GM18867 (cell line): ENCODE data around the gene EBPL.

Source experiments
- ATAC-seq: cut with Tn5 transposase; IDR thresholded peaks from one replicate; pipeline ENCODE4 v1.9.1; 2021; ENCODE audit warnings: mild to moderate bottlenecking, moderate library complexity; ENCODE audit not compliant: unreplicated experiment

EBPL gene

GRCh38 chr13:49676581-49677298, 14.5 kb downstream of the EBPL start:
- no peak for ATAC-seq

DNA sequence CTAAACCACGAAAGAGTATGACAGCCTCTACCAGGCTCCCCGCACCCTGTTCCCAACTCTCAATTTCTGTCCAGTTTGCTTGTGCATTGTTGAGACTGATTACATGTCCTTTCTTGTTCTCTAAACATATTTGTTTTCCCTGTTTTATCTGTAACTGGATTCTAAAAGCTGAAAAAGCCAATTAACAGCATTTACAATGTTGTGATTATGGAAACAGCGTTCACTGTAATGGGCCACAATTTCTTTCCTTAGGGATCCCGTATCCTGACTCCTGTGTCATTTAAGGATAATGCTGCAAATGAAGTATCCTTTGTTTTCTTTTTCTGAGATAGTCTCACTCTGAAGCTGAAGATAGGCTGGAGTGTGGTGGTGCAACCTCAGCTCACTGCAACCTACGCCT, 20.5 kb downstream of the EBPL start:
- ATAC-seq, result no peak

GRCh38 chr13:49669735-49670309, 21.5 kb downstream of the EBPL start:
- peak; percentile 40 for ATAC-seq

DNA sequence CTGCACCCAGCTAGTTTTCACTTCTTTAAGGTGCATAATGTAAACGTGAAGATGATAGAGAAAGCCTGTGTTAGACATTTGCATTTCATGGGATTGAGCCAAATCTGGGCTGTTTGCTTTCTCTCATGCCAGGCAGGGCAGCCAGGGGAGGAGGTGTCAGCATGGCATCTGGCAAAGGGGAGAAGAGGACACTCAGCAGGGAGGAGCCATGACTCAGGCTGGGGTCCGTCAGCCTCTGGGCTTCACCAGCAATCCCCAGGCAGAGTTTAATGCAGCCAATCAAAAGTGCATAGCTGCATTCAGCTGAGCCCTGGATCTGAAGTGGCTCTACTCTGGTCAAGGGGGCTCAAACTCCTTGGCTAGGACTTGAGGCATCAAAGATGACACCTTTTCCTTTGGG, 23.5 kb downstream of the EBPL start:
- ATAC-seq, result no peak

DNA sequence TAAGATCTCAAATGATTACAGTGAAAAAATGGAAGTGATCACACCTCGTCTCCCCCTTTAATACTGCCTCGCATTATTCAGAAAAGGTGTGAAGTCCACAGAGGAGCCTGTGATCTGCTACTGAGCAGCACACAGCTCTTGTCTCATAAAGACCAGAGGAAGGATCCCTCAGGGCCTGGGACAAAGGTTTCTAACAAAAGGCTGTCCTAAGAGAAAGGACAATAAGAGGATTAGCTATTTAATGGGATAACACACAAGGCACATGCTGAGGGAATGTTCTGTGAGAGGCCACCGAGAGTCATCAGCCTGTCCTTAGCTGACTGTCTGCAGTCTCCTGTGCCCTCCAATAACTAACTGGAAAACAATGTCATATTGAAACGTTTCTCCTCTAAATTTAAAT, 26.7 kb downstream of the EBPL start:
- ATAC-seq, result no peak

GRCh38 chr13:49657241-49657641, 34.0 kb downstream of the EBPL start:
- no peak for ATAC-seq

GRCh38 chr13:49655906-49656305, 35.4 kb downstream of the EBPL start:
- no peak for ATAC-seq

GRCh38 chr13:49654011-49654410, 37.3 kb downstream of the EBPL start:
- no peak for ATAC-seq

DNA sequence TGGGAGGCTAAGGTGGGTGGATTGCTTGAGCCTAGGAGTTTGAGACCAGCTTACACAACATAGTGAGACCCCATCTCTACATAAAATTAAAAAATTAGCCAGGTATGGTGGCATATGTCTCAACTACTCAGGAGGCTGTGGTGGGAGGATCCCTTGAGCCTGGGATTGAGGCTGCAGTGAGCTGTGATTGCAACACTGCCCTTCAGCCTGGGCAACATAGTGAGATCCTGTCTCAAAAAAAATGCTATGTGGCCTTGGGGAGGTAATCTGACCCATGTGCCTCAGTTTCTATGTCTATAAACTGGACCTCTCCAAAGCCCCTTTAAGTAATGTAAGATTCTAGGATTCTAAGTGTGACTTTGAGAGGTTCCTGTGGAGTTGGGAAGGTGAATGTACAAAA, 37.8 kb downstream of the EBPL start:
- ATAC-seq, result no peak

DNA sequence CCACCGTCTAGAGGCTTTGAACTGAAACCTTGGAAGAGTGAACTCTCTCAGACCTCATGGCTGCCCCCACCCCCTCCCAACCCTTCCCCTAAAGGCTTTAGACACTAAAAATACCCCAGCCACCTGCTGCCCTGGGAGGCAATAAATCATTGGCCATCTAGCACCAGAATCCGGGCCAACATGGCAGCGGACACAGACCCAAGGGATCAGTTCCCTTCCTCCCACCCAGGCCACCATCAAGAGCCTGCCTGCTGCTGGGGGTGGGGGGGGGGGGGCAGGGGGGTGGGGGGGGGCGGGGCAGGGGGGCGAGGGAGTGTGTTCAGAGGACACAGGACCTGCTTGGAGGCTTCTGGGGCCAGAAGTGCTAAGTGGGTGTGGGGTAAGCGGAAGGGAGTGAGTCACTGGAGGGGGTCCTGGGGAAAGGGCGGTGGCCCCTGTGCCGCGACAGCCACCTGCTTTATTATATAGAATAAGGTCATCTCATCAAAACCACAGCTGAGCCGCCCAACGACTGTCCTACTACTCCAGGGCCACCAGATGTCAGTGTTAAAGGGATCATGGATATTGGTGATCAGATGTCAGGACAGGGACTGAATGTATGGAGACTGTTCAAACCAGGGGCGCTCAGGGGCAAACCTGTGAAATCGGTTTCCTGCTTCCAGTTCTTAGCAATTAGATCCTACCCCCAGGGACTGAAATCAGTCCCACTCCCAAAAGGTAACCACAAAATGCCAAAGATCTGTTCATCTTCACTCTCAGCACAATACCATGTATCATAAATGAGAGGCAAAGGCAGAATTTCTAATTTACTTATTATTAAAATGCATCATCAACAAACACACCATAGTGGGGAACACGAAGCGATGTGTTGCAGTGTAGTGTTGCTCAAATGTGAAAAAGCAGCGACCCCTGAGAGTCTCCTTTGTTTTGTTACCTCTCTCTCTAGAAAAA, 38.7 kb downstream of the EBPL start:
- no peak for ATAC-seq

DNA sequence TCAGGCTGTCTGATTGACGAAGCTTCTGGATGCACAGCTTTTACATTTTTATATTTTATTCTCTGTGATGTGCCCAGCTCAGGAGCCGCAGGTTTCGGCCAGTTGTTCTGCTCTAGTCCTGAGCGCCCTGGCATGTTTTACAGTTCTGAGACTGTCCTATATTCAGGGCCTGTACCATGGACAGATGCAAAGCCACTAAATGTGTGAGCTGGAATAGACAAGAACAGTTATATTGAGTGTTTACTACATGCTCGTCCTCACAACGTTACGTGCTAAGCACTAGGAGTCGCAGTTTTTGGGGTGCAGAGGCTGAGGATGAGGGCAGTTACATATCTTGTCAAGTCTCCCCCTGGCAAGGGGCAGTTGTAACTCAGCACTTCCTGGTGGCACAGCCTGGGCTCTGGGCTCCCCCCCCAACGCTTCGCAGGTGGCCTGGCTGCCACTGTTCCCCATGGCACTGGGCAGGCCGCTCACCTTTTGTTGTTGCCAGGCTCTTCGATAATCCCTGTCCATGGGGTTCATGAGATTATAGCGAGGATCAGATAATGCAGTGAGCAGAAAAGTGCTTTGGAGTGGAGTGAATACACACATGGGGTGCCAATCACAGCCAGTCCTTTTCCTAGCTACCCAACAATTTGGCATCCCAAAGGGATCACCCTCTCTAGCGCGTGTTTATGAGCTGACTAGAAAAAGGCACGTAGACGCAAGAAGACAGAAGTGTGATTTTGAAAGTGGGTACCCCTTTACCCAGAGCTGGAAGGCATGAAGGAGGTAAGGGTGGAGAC, 39.5 kb downstream of the EBPL start:
- no peak for ATAC-seq

DNA sequence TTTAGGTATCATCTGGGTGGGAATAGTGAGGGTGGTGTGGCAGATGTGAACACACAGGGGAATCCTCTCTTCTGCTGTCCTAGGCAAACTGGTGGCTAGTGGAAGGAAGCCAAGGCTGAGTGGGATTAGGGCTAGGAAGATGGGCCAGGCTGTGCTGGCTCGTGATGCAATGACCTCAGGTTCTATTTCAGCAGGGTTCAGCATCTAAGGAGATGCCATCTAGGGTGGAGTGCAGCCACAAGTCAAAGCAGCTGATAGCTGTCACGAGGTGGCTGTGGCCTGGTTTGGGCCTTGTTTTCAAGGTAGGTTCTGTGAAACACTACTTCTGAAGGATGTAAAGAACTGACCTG, 41.3 kb downstream of the EBPL start:
- ATAC-seq, result no peak

- ATAC-seq, result no peak
These were observed 41.9 kb downstream of the EBPL start for GRCh38 chr13:49649244-49649962.

DNA sequence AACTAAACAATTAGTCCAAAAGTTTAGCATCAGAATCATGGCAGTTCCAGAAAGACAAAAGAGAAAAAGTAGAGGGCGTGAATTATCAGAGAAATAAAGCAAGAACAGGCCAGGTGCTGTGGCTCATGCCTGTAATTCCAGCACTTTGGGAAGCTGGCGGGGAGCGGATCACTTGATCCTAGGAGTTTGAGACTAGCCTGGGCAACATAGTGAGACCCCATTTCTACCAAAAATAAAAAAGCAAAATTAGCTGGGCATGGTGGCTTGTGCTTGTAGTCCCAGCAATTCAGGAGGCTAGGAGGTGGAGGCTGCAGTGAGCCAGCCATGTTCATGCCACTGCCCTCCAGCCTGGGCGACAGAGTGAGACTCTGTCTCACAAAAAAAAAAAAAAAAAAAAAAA, 44.6 kb downstream of the EBPL start:
- no peak for ATAC-seq

- ATAC-seq, result no peak
These were observed 45.8 kb downstream of the EBPL start for GRCh38 chr13:49645451-49645850.

DNA sequence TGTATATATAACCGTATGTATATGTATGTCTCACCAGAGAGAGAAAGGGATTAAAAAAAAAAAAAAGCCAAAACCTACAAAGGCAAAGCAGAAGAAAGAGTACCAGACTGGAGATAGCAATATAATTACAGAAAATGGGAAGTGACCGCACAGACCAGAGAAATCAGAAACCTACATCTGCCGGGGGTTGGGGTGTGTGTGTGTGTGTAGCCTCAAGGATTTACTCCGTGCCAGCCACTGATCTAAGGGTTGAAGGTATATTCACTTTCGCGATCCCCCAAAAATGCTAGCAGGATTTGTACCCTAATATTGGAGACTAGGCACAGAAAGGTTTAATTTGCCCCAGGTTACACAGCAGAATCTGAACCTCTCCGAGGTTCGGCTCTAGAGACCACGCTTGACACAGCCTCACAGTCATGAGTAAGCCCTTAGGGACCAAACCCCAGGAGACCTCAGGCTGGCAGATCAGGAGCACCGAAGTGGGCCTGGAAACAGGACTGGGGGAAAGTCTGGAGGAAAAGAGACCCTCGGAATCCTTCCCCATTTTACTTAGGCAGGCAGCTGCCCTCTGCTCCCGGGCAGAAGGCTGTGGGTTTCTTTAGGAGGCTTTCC, 48.1 kb downstream of the EBPL start:
- ATAC-seq, result no peak

DNA sequence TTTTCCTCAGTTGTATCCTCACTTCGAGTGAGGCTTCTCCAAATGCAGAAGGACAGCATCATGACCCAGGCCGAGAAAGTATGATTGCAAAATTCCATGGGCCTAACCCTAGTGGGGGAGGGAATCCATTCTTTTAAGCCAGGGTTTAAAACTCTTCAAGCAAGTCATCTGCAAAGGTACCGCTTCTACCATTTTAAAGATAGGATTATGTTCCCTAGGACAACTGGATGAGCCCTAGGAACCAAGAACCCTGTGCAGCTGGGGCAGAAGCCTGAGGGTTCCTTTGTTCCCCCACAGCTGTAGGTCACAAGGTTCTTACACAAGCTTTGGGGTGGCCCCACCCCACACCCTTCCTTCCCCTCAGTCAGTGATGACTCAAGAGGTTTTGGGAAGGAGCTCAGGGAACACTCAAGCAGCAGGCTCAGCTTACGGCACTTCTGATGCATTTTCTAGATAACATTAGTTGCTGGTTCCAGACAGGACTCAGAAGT, 49.4 kb downstream of the EBPL start:
- ATAC-seq, result no peak

- no peak for ATAC-seq
These were observed 52.6 kb downstream of the EBPL start for GRCh38 chr13:49638744-49639072.

DNA sequence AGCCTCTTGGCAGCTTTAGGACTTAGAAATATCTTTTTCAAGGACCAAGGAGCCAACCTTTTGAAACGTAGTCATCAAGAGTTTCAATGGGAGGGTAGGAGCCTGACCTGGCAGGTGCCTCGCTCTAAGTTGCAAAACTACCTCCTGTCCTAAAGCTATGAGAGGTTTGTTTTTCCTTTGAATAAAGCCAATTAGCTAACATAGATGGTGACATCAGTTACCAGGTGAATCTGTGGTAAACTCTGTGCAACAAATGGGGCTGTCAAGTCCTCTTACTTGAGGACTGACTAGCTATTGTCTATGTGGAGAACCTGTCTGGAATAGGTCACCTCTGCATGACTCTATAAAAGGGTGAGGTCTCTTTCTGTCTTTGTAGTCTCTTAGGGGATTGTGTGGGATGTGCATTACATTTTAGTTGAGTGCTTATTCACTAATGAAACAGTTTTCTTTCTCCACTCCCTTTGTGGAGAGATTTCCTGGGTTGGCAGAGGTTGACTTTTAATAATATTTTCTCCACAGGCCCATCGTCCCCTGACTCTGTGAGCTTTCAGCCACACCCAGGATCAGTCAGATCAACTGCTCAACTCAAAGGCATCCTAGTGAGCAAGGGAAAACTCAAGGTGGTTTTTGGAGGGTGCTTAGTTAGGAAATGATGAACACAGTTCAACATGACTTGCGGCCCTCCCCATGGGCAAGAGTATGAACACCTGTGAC, 53.1 kb downstream of the EBPL start:
- ATAC-seq, result no peak
